ENCODE measurements around the gene DNER.
"Not testable (repeated sequence)": the region's sequence is repeated elsewhere in the genome, so short reads cannot be mapped to it uniquely, and the experiment has no call there.

DNER gene

DNA sequence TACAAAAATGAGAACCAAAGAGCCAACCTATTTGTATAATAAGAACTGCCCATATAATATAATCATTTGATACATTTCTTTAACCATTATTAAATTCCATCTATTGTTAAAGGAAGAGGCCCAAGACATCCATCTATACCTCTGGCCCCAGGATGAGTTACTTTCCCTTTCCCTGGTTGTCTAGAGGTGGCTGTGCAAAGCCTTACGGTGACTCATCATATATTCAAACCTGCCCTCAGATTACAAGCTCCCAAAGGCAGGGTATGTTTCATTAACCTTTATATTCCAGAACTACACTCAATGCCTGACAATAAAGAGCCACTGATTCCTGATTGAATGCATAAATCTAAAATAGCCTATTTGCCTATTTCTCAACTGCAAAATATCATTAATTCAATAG, 337.5 kb downstream of the DNER start:
- DNase-seq, result no peak

DNA sequence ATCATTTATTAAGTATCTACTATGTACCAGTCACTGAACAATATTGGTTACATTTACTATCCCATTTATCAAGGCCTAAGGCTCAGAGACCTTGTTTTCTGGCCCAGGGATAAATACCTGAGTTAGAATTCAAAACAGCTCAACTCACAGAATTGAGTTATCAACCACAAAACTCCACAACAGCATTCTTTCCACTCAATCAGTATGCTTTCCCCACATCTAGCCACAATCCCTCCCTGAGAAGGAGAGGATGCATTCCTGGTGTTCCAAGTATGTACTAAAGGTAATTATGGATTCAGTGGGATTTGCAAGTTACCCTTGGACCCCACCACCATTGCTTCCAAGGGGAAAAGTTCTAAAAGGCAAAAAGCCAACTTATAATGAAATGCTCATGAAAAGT, 339.1 kb downstream of the DNER start:
- DNase-seq, result no peak

DNA sequence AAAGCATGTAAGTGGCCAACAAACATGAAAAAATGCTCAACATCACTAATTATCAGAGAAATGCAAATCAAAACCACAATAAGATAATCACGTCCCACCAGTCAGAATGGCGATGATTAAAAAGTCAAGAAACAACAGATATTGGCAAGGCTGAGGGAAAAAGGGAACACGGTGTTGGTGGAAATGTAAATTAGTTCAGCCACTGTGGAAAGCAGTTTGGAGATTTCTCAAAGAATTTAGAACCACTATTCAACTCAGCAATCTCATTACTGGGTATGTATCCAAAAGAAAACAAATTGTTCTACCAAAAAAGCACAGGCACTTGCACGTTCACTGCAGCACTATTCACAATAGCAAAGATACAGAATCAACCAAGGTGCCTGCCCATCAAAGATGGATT, 341.0 kb downstream of the DNER start:
- not testable (repeated sequence) for DNase-seq

DNA sequence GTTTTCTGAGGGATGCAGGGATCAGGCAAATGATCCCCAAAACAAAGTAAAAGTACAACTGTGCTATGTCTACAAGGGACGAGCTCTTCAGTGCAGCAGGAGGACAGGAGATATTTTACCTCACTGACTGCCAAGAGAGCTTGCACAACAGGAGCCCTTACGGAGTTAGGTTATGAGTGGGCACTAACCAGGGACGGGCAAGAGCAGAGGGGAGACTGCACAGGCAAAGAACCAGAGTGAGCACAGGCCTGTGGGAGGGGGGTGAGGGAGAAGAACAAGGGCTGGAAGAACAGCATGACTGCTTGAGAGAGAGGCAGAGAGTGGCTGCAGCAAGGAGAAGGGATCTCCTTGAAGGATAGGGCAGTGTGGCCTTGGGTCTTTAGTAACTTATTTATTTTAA, 342.1 kb downstream of the DNER start:
- DNase-seq, result no peak

DNA sequence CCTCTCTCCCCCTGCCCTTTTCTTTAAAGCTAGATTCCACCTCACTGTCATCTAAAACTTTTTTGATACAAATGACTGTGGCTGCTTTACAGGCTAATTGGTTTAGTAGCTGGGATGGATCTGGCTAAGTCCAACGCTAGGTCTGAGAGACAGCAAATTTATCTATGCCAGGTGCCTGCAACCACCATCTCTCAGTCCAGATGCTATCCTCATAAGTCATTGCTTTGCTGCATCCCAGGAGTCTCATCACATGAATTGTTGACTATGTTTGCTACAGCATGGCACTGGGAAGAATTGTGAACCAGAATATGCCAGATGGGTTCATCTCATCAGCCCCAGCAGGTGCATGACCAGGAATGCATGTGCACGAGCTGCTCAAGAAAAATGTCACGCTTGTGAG, 343.3 kb downstream of the DNER start:
- DNase-seq, result no peak

DNA sequence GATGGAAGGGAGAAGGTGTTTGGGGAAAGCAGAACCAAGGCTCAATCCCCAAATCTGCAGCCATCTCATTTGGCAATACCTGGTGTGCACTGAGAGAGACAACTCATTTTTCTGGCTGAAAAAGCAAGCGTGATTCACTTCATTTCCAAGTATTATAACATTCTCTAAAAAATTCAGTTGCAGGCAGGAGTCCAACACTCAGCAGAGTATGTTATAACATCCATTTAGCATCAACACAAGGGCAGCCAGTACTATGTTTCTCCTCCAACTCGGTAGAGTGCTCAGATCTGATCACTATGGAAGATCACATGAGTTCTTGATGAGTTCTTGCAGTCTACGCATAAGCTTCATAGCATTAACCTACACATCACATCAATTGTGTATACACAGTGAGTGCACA, 343.8 kb downstream of the DNER start:
- peak; percentile 33 for DNase-seq

DNA sequence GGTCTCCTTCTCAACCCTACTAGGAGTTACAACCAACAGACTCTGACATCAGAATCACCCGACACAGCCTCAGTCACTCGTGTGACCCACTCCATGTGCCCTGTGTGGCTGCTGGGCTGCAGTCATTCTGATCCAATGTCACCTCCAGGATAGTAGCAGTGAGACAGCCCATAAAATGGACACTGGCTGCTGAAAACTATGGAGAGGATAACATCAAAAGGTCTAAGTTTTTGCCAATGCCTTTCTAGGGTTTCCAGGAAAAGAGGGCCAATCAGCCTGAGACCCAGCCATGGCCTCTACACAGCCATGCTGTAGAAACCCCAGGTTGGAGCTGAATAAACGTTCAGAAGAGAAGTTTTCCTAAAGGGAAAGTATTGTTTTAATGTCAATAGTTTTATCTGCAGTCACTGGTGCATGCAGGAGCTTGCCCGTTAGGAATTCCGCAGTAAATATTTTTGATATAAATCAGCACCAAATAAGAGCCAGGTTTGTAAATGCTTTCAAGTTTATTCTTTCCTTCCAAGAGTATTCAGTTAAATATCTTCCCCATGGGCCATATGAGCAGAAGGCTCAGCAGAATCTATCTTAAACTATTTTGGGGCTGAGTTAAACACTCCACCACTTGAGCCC, 351.1 kb downstream of the DNER start:
- DNase-seq, result no peak

DNA sequence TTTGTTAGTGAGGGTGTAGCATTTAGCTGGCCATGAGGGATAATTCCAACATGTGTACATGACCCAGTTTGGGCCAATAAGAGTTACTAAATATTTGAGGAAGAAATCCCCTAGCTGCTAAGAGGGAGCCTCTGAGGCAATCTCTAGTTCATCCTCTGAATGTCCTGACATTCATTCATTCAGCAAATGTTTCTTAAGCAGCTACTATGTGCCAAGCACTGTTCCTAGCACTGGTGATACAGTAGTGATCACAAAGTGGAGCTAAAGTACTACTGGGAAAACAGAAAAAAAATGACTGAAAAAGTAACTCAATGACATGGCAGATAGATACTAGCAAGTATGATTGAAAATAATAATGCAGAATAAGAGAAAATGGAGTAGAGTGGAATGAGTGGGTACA, 363.5 kb downstream of the DNER start:
- no peak for DNase-seq

DNA sequence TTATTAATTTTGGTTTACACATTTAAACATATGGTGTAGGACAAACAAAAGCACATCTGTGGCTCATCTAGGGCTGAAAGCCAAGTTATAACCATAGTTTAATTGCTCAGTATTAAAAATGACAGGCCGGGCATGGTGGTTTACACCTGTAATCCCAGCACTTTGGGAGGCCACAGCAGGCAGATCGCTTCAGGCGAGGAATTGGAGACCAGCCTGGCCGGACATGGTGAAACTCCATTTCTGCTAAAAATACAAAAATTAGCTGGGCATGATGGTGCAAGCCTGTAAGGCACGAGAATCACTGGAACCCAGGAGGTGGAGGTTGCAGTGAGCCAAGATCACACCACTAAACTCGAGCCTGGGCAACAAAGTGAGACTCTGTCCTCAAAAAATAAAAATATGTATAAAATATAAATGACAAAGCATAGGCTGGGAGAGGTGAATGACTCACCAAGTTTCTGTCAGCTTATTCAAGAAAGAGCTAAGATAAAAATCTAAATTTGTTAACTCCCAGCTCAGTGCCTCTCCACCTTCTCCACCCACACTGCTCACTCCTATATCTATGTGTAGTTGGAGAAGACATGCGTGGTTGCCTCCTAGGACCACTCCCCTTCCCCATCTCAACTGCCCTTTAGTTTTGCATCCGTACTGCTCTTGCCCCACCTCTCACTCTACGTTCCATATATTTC, 364.1 kb downstream of the DNER start:
- DNase-seq, result no peak

DNA sequence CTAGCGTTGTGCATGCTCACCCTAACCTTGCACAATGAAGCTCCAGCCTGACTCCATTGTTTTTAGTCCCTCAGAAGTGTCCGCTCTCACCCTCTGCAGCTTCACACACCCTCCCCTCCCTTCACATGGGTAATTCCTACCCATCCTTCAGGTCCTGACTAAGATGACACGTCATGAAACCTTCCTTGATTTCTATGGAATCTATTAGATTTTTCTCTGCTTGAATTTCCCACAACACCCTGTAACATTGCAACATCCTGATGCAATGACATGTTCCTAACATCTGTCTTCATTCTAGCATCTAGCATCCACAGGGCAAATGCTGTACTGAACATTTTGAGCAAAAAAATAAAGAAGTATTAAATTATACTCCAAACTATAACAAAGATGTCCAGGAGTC, 366.2 kb downstream of the DNER start:
- DNase-seq, result no peak

DNA sequence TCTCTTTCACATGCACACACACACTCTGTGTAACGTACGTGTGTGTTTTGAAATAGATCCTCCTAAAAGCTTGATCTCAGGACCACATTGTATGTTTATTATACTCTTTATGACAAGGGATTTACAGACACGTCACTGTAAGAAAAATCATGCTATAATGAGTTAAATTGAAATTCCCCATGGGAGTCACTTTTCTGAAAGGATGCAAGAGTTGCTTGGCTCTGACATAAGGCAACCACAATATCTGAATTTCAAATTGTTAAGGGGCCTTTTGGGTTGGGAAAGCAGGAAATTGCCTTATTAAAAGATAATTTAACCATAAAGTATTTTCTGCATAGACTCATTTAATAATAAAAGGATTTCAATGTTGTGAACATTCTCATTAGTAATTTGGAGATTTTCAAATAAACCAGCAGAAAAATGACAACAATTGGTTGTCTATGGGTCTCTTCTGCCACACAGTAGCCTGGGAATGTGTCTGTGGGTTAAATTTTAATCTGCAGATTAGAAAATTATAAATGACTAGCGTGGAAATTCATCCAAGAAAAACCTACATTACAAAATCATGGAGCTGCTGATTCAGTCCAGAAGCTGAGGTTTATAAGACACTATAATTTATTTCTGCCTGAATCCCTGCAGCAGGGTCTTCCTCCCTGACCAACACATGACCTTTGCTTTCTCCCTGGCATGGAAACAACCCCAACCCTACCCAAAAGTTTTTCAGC, 367.4 kb downstream of the DNER start:
- no peak for DNase-seq

DNA sequence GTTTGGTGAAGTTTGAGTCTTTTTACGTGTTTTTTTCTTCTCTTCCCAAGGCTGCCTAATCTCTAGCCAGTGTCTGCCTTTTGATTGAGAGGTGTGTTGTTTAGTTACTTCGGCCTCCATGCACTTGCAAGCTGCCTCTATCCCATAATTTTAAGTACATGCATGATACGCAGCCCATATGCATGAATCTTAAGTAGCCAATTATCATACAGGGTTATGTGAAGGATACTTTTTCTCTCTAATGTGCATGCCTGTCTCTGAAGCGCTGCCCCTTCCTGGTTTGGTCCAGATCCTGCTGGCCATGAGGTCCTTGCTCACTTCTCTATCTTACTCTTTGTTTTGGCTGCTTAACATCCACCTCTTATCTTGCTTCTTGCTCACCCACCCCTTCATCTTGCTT, 369.4 kb downstream of the DNER start:
- DNase-seq, result no peak

DNA sequence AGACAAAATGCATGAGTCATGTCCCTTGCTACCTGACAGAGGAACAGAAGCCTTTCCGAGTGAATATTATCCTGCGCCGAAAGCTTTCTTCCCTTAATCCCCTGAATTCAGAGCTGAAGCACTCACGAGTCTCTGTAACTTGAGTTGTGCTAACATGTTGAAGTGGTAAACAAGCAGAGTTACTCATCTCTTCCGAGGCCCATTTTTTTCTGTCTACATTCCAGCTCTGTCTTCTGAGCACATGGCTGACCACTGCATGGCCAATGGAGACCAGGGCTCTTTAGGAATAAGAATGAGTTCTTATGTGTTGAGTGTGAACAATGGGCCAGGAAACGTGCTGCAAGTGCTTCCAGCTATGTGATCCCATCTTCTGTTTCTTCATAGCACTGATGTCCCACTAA, 370.2 kb downstream of the DNER start:
- no peak for DNase-seq

DNA sequence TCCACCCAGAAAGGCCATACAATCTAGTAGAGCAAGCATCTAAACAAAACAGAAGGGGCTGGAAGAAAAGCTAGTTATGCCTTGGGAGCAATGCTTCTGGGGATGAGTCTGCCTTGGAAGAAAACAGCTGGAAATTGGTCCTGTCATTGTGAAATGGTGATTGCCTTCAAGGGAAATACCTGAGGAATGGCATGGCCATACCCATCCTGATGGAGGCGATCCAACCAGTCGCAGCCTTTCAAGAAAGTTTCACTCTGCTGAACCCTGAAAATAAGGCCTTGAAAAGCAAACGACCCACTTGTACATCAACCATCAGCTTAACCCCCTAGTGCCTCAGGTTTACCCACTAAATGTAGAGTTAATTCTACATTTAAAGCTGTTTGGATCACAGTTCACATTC, 370.7 kb downstream of the DNER start:
- DNase-seq, result no peak

DNA sequence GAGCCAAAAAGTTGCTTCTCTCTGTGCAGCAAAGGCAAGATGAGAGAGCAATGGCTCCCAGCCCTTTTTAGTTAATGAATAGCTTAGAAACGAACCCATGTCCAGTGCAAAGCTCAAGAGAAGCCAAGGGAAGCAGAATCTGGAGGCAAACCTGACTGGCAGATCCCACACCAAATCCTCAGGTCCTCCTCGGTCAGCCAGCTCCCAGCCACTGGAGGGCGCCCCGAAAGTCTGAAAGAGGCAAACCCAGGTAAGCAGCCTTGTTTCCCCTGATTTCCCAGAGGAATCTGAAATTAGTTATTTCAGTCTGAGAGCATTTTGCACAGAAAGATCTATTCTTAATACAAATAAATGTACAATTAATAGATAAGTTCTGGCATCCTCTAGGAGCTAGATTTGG, 372.0 kb downstream of the DNER start:
- DNase-seq, result peak; percentile 6

DNA sequence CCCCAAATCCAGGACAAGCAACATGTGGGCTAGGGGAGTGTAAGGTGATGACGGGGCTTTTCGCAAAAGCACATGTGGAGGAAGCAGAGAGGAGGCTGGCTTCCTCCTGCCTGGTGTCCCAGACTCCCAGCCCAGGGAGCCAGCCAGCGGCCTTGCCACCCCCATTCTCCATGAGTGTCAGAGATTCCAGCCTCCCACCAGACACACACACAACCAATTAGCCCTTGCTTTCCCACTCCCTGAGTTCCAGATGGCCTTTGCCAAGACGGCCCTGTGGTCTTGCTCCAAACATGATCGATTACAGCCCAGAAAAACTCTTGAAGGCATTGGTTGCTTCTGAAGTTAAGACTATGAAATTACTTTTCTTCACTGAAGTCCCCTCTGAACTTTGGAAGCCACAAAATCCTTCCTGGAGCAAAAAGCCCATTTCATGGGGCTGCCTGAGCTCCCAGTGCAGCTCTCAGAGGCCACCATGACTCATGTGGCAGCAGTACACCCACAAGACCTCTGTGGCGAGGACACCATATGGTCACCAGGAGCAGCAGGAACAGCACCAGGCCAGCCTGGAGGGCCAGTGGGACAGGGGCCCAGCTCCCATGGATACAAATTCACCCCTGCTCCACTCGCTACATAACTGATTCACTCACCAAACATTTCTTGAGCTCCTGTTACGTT, 374.1 kb downstream of the DNER start:
- no peak for DNase-seq

DNA sequence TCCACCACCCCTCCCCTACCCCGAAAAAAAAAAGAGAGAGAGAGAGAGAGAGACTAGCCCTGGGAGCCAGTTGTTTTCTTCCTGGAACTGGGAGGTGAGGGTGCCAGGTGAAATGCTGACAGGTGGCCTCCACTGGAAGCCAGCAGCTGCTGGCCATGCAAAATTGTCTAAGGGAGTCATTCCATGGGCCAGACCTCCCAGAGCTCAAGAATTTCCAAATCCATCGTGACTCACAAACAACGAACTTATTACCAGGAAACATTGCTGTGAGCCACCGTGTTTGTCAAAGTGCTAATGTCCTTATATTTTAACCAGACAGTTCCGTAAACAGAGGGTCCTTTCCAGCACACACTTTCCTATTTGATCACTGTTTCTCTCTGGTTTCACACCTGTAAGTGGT, 374.7 kb downstream of the DNER start:
- no peak for DNase-seq

DNA sequence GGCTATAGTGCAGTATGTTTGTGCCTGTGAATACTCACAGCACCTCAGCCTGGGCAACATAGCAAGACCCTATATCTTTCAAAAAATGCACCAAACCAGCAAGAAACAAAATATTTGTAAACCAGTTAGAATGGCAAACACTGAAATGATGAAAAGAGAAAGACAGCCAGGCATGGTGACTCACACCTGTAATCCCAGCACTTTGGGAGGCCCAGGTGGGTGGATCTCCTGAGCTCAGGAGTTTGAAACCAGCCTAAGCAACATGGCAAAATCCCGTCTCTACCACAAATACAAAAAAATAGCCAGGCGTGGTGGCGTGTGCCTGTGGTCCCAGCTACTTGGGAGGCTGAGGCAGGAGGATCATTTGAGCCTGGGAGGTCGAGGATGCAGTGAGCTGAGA, 375.2 kb downstream of the DNER start:
- DNase-seq, result not testable (repeated sequence)

DNA sequence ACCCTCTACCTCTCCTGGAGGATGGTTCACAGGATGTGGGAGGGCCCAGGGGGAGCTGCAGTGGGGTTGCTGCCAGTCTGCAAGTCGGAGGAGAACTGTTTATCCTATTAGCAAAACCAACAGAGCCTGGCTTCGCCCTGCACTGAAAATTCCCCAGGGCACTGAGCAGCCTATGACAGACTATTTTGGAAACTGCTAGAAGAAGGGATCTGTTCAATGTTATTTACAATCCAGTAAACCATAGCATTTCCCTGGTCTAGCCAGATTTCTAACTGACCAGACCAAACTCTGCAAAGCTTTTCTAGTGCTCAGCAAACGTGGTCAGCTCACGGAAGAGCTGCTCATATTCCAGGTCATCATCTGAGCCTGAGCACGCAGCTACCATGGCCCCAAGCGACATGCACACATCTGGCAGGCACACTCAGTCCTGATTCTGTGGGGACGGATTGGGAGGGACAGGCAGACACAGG, 378.4 kb downstream of the DNER start:
- DNase-seq, result no peak

DNA sequence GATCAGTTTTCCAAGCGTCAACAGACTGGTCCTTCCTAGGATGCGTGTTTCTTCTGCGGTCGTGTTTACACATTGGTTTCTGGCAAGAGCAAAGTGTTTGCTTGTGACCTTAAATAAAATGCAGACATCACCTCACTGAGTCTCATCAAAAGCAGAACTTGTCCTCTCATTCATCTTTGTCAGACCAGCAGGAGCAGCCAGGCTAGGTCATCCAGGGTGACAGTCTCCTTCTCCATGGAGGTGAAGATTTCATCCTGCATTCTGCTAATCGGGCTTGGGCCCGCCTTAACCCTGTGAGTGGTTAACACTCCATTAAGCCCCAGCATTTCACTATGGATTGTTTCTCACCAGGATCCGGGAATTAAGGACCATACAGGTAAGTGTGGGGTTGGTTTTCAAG, 379.0 kb downstream of the DNER start:
- DNase-seq, result no peak

DNA sequence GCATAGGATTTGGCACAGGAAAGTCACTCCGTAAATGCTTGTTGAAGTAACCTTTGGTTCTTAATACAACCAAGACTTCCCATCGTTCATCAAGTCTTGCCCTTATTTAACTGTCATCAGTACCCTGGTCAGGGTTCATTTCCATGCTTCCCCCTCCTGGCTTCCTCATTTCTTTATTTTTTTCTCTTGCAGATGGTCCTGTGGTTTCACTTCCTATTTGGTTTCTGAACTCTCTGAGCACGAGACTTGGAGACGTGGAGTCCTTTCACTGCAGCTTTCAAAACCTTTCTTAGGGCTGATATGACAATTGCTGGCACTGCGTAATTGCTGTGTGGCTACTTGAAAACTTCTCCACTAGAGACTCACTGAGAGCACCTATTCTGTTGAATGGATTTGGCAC, 383.4 kb downstream of the DNER start:
- no peak for DNase-seq

DNA sequence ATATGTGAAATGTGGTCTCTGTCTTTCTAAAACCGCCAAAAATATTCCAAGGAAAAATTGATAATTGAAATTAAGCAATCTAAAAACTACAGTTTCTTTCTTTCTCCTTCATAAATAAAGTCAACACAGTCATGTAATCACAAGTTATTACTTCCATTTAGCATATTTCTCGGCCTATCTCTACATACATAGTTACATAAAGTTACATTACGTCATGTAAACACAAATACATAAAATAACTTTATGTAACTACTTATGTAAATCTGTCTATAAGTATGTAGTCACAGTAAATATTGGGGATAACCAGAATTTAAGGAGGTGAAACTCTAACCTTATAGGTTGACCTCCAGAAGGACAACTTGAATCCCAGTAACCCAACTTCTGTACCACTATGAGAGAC, 394.8 kb downstream of the DNER start:
- DNase-seq, result no peak

DNA sequence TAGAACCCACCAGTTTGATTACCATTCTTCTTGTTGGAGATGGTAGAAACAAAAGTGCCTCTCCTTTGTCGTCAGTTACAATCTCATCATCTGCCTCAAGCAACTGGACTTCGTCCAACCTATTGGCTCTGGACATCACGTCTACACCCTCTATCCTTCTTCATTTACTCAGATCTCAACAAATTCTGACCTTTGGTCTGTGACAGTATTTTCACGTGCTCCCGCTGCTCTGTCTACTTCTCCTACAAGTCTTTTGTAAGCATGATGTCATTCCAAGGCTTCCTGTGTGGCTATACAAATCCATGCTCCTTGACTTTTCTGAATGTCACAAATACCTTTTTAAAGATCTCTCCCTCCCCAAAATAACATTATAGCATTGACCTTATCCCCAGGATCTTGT, 400.2 kb downstream of the DNER start:
- no peak for DNase-seq

DNA sequence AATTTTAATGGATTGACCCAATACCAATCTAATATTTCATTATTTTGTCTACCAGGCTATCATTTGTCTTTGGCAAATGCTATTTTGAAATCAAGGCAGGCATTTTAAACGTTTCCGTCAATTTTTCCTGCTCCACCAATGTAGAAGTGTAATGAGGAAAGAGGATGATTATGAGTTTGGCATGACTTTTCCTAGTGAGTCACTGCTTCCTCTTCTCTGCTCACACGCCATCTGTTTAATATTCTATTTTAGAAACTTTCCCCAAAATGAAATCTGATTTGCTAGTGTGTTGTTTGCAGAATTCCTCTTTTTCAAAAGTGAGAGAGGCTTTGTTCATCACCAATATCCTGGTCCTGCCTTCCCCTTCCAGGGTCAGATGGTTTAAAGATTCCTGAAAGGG, 400.8 kb downstream of the DNER start:
- DNase-seq, result no peak
